OCI-M2 (cell line): ENCODE results near the gene GDF11.
A peak's percentile ranks its signal among the peaks of the same experiment; 100 is the strongest.

Experiments used
- DNase-seq: peaks from one replicate; lab custom pipeline; 2025; ENCODE audit not compliant: unreplicated experiment; lab: John Stamatoyannopoulos, UW

GDF11 gene

GRCh38 chr12:55706568-55707218 is 36.2 kb upstream of the GDF11 start:
- no peak for DNase-seq

GRCh38 chr12:55707219-55707671 is 35.7 kb upstream of the GDF11 start:
- DNase-seq: no peak

- no peak for DNase-seq
Measured at GRCh38 chr12:55707841-55708694, 34.9 kb upstream of the GDF11 start, which contains the start of gene ITGA7. Gene ITGA7 (minus strand): TSS chr12:55707904. CDS start chr12:55707682, 222 bp downstream.

GRCh38 chr12:55708695-55709233 is 34.2 kb upstream of the GDF11 start:
- no peak for DNase-seq

GRCh38 chr12:55711786-55712553 is 31.0 kb upstream of the GDF11 start:
- DNase-seq: no peak

GRCh38 chr12:55712700-55713415 is 30.1 kb upstream of the GDF11 start:
- no peak for DNase-seq

GRCh38 chr12:55713721-55714120 is 29.2 kb upstream of the GDF11 start:
- DNase-seq: no peak

GRCh38 chr12:55715169-55715764 is 27.7 kb upstream of the GDF11 start:
- no peak for DNase-seq

GRCh38 chr12:55715833-55716581 is 26.9 kb upstream of the GDF11 start, which contains the start of gene BLOC1S1:
Gene BLOC1S1 (plus strand): TSS chr12:55716046. CDS start chr12:55716052, 6 bp downstream.
- DNase-seq: peak; percentile 25

GRCh38 chr12:55716582-55716957 is 26.4 kb upstream of the GDF11 start:
- DNase-seq: no peak

- DNase-seq: no peak
Measured at GRCh38 chr12:55717011-55718007, 25.6 kb upstream of the GDF11 start.

GRCh38 chr12:55718015-55718414 is 24.9 kb upstream of the GDF11 start:
- DNase-seq: no peak

- no peak for DNase-seq
Measured at GRCh38 chr12:55718624-55719275, 24.2 kb upstream of the GDF11 start.

- DNase-seq: no peak
Measured at GRCh38 chr12:55719371-55719770, 23.6 kb upstream of the GDF11 start.

- DNase-seq: no peak
Measured at GRCh38 chr12:55720071-55720564, 22.8 kb upstream of the GDF11 start, which contains the start of gene RDH5. Gene RDH5 (plus strand): TSS chr12:55720393. CDS start chr12:55721185, 792 bp downstream.

- DNase-seq: no peak
Measured at GRCh38 chr12:55720894-55721444, 22.0 kb upstream of the GDF11 start.

- no peak for DNase-seq
Measured at GRCh38 chr12:55721601-55722213, 21.2 kb upstream of the GDF11 start.
